ENCODE measurements around the gene RCC1.
"Not testable (repeated sequence)": the region's sequence is repeated elsewhere in the genome, so short reads cannot be mapped to it uniquely, and the experiment has no call there.

Gene RCC1

GRCh38 chr1:28510970-28511440, 5.2 kb downstream of the RCC1 start:
- peak in 1 of 3 experiments; percentile 9 for DNase-seq (ENCODE audit: low read depth in 3 of 3)

- DNase-seq (ENCODE audit: low read depth in 3 of 3): peak in 1 of 3 experiments; percentile 8
Measured at GRCh38 chr1:28512058-28512611, 6.3 kb downstream of the RCC1 start.

DNA sequence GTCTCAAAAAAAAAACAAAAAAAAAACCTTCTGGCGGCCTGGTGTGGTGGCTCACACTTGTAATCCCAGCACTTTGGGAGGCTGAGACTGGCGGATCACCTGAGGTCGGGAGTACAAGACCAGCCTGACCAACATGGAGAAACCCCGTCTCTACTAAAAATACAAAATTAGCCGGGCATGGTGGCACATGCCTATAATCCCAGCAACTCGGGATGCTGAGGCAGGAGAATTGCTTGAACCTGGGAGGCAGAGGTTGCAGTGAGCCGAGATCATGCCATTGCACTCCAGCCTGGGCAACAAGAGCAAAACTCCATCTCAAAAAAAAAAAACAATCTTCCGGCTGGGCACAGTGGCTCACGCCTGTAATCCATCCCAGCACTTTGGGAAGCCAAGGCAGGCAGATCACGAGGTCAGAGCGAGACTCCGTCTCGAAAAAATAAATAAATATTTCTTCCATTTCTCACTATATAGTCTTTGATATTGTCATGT, 8.6 kb downstream of the RCC1 start:
- peak in 1 of 3 experiments; percentile 14 for DNase-seq (ENCODE audit: low read depth in 3 of 3)

GRCh38 chr1:28516518-28516956, 10.7 kb downstream of the RCC1 start:
- DNase-seq (ENCODE audit: low read depth in 3 of 3): no peak

GRCh38 chr1:28517649-28517999, 11.8 kb downstream of the RCC1 start:
- no peak for DNase-seq (ENCODE audit: low read depth in 3 of 3)

DNA sequence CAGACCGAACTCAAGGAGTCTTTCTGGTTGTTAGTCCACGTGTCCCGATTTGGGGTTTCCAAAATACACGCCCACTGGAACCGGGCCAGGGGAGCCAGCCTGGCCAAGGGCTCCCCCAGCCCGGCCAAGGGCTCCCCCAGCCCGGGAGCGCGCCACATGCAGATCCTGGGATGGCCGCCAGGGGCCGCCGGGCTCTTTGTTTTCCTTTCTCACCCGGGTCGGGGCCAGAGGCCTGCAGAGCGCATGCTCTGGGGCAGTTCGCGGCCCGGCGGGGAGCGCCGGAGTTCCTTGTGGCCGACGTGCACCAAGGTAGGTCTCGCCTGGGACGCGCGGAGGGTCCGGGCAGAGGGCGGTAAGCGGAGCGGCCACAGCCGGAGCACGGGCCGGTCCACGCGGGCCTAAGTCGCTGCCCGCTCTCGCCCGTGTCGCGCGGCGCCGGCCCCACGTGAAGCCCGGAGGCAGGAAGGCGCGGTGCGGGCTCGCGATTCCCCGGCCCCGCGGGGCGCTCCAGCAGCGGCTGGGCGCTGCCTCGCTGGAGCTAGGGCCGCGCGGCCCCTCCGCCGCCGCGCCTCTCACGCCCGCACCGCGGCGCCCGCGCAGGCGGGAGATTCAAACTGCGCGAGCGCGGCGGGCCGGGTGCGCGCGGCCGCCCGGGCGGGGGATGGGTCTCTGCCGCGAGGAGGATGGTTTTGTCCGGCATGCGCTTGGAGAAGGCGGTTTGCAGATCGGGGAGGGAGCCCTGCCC, 12.3 kb downstream of the RCC1 start:
- DNase-seq (ENCODE audit: low read depth in 3 of 3): peak; percentile 78 to 89 (median 80)

DNA sequence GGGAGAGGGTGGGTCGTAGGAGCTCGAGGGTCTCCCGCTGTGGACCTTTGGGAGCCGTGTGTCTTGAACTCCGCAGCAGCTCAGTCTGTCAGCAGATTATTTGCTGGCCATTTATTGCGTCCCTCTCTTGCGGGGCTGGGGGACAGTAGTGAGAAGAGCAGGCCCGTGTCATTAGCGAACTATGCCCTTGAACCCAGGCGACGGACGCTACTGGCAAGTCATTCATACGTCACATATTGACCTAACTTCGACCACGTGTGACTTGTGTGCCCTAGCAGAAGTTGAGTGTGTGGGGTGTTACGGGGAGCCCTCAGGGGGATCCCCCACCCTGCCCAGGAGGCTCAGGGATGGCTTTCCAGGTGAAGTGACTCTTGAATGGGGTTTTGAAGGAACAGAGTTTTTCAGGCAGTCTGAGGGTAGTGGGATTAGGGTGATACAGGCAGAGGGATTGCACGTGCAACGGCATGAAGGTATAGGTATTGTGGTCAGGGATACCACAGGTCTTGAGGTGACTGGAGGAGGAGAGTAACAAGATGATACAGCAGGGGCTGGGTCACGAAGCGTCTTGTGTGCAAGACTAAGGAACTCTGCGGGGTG, 13.0 kb downstream of the RCC1 start:
- DNase-seq (ENCODE audit: low read depth in 3 of 3): peak in 1 of 3 experiments; percentile 13

GRCh38 chr1:28519946-28520725, 14.3 kb downstream of the RCC1 start:
- DNase-seq (ENCODE audit: low read depth in 3 of 3): no peak

GRCh38 chr1:28520796-28521195, 15.0 kb downstream of the RCC1 start:
- not testable (repeated sequence) for DNase-seq (ENCODE audit: low read depth in 3 of 3)

DNA sequence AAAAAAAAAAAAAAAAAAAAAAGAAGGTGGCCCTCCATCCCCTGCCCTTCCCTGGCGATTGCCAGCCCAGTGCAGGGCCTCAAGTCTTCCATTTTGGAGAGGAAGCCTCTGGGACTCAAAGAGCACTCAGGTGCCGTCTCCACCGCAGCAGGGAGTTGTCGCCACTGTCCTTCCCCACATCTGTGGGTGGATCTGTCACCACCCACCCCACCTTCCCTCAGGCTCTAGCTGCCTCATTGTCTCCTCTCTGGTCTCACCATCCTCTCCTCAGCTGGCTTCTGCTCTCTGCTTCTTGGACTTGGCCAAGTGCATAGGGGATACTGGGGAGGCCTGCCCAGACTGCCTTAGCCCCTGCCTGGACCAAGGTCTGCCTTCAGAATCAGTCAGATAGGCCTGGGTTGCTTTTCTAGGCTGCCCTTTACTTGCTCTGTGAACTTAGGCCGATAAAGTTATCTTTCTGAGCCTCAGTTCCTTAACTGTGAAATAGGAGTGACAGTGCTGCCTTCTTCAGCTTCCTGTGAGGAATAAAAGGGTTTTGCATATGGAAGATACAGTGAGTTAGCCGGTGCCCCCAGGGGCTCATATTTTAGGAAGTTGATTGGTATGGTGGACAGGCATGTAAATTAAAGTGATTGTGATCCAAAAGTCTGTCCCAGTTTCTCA, 15.8 kb downstream of the RCC1 start:
- DNase-seq (ENCODE audit: low read depth in 3 of 3): no peak

GRCh38 chr1:28522537-28522936, 16.7 kb downstream of the RCC1 start:
- DNase-seq (ENCODE audit: low read depth in 3 of 3): not testable (repeated sequence)

DNA sequence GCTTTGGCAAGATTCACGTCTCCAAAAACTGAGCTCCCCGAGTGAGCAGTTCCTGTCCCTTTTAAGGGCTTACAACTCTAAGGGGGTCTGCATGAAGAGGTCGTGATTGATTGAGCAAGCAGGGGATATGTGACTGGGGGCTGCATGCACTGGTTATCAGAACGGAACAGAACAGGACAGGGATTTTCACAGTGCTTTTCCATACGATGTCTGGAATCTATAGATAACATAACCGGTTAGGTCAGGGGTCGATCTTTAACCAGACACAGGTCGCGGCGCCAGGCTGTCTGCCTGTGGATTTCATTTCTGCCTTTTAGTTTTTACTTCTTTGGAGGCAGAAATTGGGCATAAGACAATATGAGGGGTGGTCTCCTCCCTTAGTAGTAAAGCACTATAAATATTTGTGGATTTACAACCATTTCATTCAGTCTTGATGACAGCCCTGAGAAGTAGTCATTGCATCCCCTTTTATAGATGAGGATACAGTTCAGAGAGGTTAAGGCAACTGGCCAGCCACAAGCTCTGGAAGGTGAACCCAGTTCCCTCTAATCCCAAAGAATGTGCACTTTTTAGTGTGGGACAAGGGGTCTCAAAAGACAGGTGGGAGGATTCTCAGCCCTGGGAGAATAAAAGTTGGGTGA, 19.3 kb downstream of the RCC1 start:
- DNase-seq (ENCODE audit: low read depth in 3 of 3): not testable (repeated sequence)

DNA sequence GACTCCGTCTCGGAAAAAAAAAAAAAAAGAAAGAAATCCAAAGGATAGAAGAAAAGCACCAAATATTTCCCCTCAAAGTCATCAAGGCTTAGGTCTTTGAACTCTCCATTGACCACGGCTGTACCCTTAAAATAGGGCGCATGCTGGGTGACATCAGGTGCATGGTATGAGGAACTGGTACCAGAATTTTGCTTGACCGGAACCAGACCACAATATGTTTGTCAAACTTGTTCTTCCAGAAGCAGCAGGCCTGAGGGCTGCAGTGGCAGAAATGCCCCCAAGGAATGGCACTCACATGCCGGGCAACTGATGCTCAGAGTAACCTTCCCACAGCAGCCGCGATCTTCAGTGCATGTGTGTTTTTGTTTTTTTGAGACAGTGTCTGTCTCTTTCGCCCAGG, 21.0 kb downstream of the RCC1 start:
- no peak for DNase-seq (ENCODE audit: low read depth in 3 of 3)

DNA sequence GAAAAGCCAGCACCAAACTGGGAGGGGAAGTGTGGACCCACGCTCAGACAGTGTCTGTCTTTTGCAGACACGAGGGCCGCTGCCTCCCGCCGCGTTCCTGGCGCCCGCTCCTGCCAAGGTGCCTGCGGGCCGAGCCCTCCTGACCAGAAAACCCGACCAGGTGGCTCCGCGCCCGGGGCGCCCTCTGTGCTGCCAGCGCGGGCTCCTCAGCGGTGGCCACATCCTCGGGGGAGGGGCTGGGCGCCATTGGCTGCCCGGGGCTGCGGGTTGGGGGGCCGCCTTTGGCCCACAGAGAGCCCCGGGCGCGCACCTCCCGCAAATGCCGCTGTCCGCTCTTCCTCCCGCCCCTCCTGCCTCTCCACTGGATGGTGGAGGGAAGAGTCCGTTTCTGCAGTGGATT, 24.6 kb downstream of the RCC1 start:
- DNase-seq (ENCODE audit: low read depth in 3 of 3): no peak

DNA sequence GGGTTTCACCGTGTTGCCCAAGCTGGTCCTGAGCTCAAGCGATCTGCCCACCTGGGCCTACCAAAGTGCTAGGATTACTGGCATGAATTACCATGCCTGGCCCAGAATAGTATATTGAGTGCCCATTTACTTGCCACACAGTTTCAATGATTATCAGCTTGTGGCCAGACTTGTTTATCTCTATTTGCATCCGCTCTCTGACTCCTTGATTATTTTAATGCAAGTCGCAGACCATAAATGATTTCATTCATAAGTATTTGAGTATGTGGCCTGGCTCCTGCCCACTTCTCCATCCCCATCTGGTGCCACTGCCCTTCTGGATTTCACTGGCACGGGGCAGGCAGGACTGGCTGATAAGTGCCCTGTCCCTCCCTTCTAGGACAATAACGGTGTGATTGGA, 28.8 kb downstream of the RCC1 start:
- DNase-seq (ENCODE audit: low read depth in 3 of 3): no peak

GRCh38 chr1:28535180-28535579, 29.3 kb downstream of the RCC1 start:
- DNase-seq (ENCODE audit: low read depth in 3 of 3): no peak

- DNase-seq (ENCODE audit: low read depth in 3 of 3): no peak
Measured at GRCh38 chr1:28537457-28538199, 31.8 kb downstream of the RCC1 start.

DNA sequence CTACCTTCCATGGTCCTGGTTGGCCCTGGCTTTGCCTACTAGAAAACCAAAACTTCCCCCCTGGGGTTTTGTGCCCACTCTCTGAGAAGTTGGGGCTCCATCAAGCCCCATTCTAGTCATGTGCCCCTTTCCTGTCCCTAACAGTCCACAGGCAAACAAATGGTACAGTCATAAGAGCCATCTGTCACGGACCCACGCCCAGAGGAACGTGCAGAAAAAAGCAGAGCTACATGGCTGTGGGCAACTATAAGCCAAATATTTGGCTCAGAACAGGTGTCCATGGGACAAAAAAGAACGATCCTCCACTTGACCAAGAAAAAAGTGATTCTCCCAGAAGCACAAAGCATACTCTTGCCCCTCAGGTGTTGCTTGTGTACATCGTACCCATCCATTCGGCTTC, 32.4 kb downstream of the RCC1 start:
- no peak for DNase-seq (ENCODE audit: low read depth in 3 of 3)

DNA sequence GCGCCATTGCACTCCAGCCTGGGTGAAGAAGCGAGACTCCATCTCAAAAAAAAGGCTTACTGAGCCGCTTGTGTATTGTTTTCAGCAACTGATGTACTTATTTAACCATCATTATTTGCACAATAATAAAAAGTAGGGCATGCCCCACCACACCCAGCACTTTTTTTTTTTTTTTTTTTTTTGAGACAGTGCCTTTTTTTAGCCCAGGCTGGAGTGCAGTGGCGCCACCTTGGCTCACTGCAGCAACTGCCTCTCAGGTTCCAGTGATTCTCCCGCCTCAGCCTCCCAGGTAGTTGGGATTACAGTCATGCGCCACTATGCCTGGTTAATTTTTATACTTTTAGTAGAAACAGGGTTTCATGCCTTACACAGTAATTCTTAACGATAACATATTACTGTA, 34.8 kb downstream of the RCC1 start:
- DNase-seq (ENCODE audit: low read depth in 3 of 3): no peak

DNA sequence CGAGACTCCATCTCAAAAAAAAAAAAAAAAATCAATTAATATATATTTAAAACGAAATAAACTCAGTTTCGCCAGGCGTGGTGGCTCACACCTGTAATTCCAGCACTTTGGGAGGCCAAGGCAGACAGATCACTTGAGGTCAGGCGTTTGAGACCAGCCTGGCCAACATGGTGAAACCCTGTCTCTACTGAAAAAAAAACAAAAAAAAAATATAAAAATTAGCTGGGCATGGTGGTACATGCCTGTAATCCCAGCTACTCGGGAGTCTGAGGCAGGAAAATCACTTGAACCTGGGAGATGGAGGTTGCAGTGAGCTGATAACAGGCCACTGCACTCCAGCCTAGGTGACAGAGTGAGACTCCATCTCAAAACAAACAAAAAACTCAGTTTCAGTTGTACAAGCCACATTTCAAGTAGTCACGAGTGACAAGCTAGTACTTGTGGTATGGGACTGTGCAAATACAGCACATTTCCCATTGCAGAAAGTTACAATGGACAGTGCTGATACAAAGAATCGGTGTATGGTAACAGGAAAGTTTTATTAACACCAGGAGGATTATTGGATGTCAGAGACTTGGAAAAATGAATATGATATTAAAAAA, 35.7 kb downstream of the RCC1 start:
- not testable (repeated sequence) for DNase-seq (ENCODE audit: low read depth in 3 of 3)

All from stimulated activated CD4-positive, alpha-beta T cell treated with anti-CD3 and anti-CD28 coated beads, TNF-alpha, amount 100 ng/mL, for 4 hours (primary cell).